ENCODE data around the gene MEIS2.

MEIS2 gene

GRCh38 chr15:37100109-37100965 is at the start of gene MEIS2:
MEIS2 (minus strand) TSS chr15:37100549; CDS start chr15:37099466, 1,083 bp downstream.
- DNase-seq (ENCODE audit: low read depth, low spot score): peak; percentile 93

GRCh38 chr15:37149146-37149545 is 48.8 kb upstream of the MEIS2 start:
- no peak for DNase-seq (ENCODE audit: low read depth, low spot score)

GRCh38 chr15:37148714-37149113 is 48.4 kb upstream of the MEIS2 start:
- DNase-seq (ENCODE audit: low read depth, low spot score): no peak

GRCh38 chr15:37143351-37143750 is 43.0 kb upstream of the MEIS2 start:
- peak; percentile 41 for DNase-seq (ENCODE audit: low read depth, low spot score)

- no peak for DNase-seq (ENCODE audit: low read depth, low spot score)
Observed at GRCh38 chr15:37142371-37142770, 42.0 kb upstream of the MEIS2 start.

GRCh38 chr15:37140531-37141058 is 40.2 kb upstream of the MEIS2 start:
- no peak for DNase-seq (ENCODE audit: low read depth, low spot score)

GRCh38 chr15:37138591-37139215 is 38.4 kb upstream of the MEIS2 start:
- DNase-seq (ENCODE audit: low read depth, low spot score): no peak

- no peak for DNase-seq (ENCODE audit: low read depth, low spot score)
Observed at GRCh38 chr15:37137221-37137620, 36.9 kb upstream of the MEIS2 start.

- DNase-seq (ENCODE audit: low read depth, low spot score): no peak
Observed at GRCh38 chr15:37136666-37137065, 36.3 kb upstream of the MEIS2 start.

- peak; percentile 31 for DNase-seq (ENCODE audit: low read depth, low spot score)
Observed at GRCh38 chr15:37135225-37135624, 34.9 kb upstream of the MEIS2 start.

GRCh38 chr15:37134699-37135131 is 34.4 kb upstream of the MEIS2 start:
- no peak for DNase-seq (ENCODE audit: low read depth, low spot score)

- no peak for DNase-seq (ENCODE audit: low read depth, low spot score)
Observed at GRCh38 chr15:37134244-37134643, 33.9 kb upstream of the MEIS2 start.

GRCh38 chr15:37133602-37134001 is 33.3 kb upstream of the MEIS2 start:
- no peak for DNase-seq (ENCODE audit: low read depth, low spot score)

- no peak for DNase-seq (ENCODE audit: low read depth, low spot score)
Observed at GRCh38 chr15:37132826-37133417, 32.6 kb upstream of the MEIS2 start.

GRCh38 chr15:37131621-37132020 is 31.3 kb upstream of the MEIS2 start:
- DNase-seq (ENCODE audit: low read depth, low spot score): no peak

- DNase-seq (ENCODE audit: low read depth, low spot score): peak; percentile 60
Observed at GRCh38 chr15:37130356-37130755, 30.0 kb upstream of the MEIS2 start.

- no peak for DNase-seq (ENCODE audit: low read depth, low spot score)
Observed at GRCh38 chr15:37125143-37125542, 24.8 kb upstream of the MEIS2 start.

GRCh38 chr15:37124331-37124730 is 24.0 kb upstream of the MEIS2 start:
- DNase-seq (ENCODE audit: low read depth, low spot score): no peak

GRCh38 chr15:37122703-37123102 is 22.4 kb upstream of the MEIS2 start:
- DNase-seq (ENCODE audit: low read depth, low spot score): no peak

GRCh38 chr15:37121492-37121891 is 21.1 kb upstream of the MEIS2 start:
- DNase-seq (ENCODE audit: low read depth, low spot score): no peak

- DNase-seq (ENCODE audit: low read depth, low spot score): no peak
Observed at GRCh38 chr15:37117030-37117429, 16.7 kb upstream of the MEIS2 start.

GRCh38 chr15:37115538-37115937 is 15.2 kb upstream of the MEIS2 start:
- no peak for DNase-seq (ENCODE audit: low read depth, low spot score)

Measured in ELF-1 (cell line).